GM12875 (cell line): Measurements from ENCODE around the gene ADA.

ENCODE experiments used
- H3K4me3 ChIP-seq: one replicate; pipeline ENCODE4 v1.5.1; 2011; ENCODE audit warnings: low read depth, low read length, control low read depth
- CTCF ChIP-seq: IDR thresholded peaks from 2 replicates; pipeline ENCODE4 v1.5.1; 2011; ENCODE audit warnings: low read depth, mild to moderate bottlenecking, control low read depth, inconsistent platforms, low read length, moderate library complexity, borderline replicate concordance; ENCODE audit not compliant: insufficient read depth

The ADA gene

DNA sequence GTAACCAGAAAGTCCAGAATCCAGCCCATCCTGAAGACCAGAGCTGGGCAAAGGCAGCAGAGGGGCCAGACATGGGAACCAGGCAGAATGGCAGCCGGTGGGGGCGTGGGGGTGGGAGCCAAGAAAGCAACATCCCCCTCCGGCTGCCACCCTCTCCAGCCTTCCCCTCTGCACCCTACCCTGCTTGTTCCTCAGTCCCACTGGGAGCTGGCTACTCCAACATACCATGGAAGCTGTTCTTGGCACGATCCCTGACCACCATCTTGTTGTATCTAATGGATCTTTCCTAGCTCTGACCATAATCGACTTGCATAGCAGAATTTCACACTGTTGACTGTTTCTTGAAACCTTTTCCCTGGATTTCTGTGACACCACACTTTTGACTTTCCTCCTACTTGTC, 30.2 kb downstream of the ADA start:
- no peak for TF ChIP-seq CTCF
- no peak overlapping the region for H3K4me3 ChIP-seq

- no peak overlapping the region for H3K4me3 ChIP-seq
- TF ChIP-seq CTCF, result no peak
Observed at GRCh38 chr20:44620030-44620429, 31.5 kb downstream of the ADA start.

GRCh38 chr20:44619294-44619693, 32.2 kb downstream of the ADA start:
- no peak overlapping the region for H3K4me3 ChIP-seq
- no peak for TF ChIP-seq CTCF

GRCh38 chr20:44618318-44618731, 33.2 kb downstream of the ADA start:
- H3K4me3 ChIP-seq, result no peak overlapping the region
- TF ChIP-seq CTCF, result no peak

- no peak for TF ChIP-seq CTCF
Observed at GRCh38 chr20:44616604-44616964, 34.9 kb downstream of the ADA start.

DNA sequence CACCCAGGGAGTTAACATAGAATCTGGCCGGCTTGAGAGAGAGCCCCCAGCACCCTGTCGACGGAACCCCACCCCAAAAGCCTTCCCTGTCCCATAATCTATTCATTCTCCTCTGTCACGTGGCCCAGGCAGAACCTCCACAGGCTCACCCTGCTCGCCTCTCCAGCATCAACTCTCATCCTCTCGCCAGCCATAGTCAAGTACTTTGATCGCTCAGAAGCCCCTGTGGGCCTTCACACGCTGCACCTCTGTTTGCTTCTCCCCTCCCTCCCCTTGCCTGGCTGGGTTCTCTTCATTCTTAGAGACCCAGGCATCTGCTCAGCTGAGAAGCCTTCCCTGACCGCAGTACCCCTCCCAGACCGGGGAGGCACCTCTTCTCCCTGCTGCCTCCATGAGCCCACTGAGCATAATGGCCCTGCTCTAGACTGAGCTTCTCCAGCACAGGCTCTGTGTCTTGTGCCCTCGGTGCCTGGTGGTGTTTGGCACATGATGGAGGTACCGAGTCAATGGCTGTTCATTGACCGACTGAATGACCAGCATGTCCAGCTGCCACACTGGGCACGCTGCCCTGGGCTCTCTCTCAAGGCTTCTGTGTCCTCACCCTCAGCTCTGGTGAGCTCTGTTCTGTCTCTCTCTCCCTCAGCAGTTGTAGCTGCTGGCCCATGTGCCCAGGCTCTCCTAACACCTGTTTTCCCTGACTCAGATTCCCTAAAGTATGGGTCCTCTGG, 35.5 kb downstream of the ADA start:
- TF ChIP-seq CTCF, result 0 out of 2 replicates have a peak, but pooled peaks have one; percentile 9
- H3K4me3 ChIP-seq, result no peak overlapping the region

More at GRCh38 chr20:44616604-44616964, 34.9 kb downstream of the ADA start:
- no peak overlapping the region for H3K4me3 ChIP-seq

GRCh38 chr20:44615169-44615791, 36.2 kb downstream of the ADA start:
- H3K4me3 ChIP-seq, result no peak overlapping the region
- TF ChIP-seq CTCF, result no peak
